IPS DF 19.7 (cell line): ENCODE data around the gene CST4.
"Not testable (repeated sequence)": the region's sequence is repeated elsewhere in the genome, so short reads cannot be mapped to it uniquely, and the experiment has no call there.

ENCODE experiments used
- DNase-seq: peaks from one replicate; pipeline ENCODE4 v3.0.0-alpha.2; 2013; ENCODE audit warnings: low read depth, low spot score

Gene CST4

GRCh38 chr20:23689399-23689690, 507 bp upstream of the CST4 start:
- no peak for DNase-seq

- no peak for DNase-seq
Observed at GRCh38 chr20:23687986-23688385, 852 bp downstream of the CST4 start.

- no peak for DNase-seq
Observed at GRCh38 chr20:23686046-23686750, 2.6 kb downstream of the CST4 start.

GRCh38 chr20:23685529-23685896, 3.3 kb downstream of the CST4 start:
- DNase-seq: not testable (repeated sequence)

- DNase-seq: no peak
Observed at GRCh38 chr20:23684261-23684660, 4.6 kb downstream of the CST4 start.

GRCh38 chr20:23683807-23684206, 5.0 kb downstream of the CST4 start:
- no peak for DNase-seq

GRCh38 chr20:23683281-23683680, 5.6 kb downstream of the CST4 start:
- no peak for DNase-seq

- DNase-seq: no peak
Observed at GRCh38 chr20:23680146-23680545, 8.7 kb downstream of the CST4 start.

- DNase-seq: no peak
Observed at GRCh38 chr20:23679133-23680092, 9.4 kb downstream of the CST4 start.

GRCh38 chr20:23673209-23673608, 15.6 kb downstream of the CST4 start:
- DNase-seq: no peak

- DNase-seq: no peak
Observed at GRCh38 chr20:23672158-23672557, 16.7 kb downstream of the CST4 start.

- no peak for DNase-seq
Observed at GRCh38 chr20:23671479-23671878, 17.4 kb downstream of the CST4 start.

GRCh38 chr20:23670361-23670760, 18.5 kb downstream of the CST4 start:
- no peak for DNase-seq

- no peak for DNase-seq
Observed at GRCh38 chr20:23669866-23670265, 19.0 kb downstream of the CST4 start.

GRCh38 chr20:23669327-23669726, 19.5 kb downstream of the CST4 start:
- no peak for DNase-seq

- no peak for DNase-seq
Observed at GRCh38 chr20:23668477-23668951, 20.3 kb downstream of the CST4 start.

GRCh38 chr20:23667666-23668065, 21.2 kb downstream of the CST4 start:
- DNase-seq: no peak

- no peak for DNase-seq
Observed at GRCh38 chr20:23666698-23667097, 22.1 kb downstream of the CST4 start.

- DNase-seq: no peak
Observed at GRCh38 chr20:23666189-23666588, 22.6 kb downstream of the CST4 start.

- DNase-seq: no peak
Observed at GRCh38 chr20:23664954-23665353, 23.9 kb downstream of the CST4 start.

GRCh38 chr20:23664046-23664445, 24.8 kb downstream of the CST4 start:
- DNase-seq: not testable (repeated sequence)

- DNase-seq: no peak
Observed at GRCh38 chr20:23663180-23663579, 25.7 kb downstream of the CST4 start.

- no peak for DNase-seq
Observed at GRCh38 chr20:23662276-23662870, 26.5 kb downstream of the CST4 start.
